Fibroblast of mammary gland (primary cell): Measurements from ENCODE around the gene IZUMO4.

Experiments used
- DNase-seq: peaks from one replicate; pipeline ENCODE4 v3.0.0-alpha.2; 2010; ENCODE audit warnings: low read depth
- H3K4me3 ChIP-seq: 2 replicates; pipeline ENCODE4 v1.5.1; 2011; ENCODE audit warnings: low read depth, mild to moderate bottlenecking, low read length, moderate library complexity; ENCODE audit not compliant: control insufficient read depth
- CTCF ChIP-seq: conservative IDR thresholded peaks from 2 replicates; pipeline ENCODE4 v1.5.1; 2011; ENCODE audit warnings: low read depth, low read length, inconsistent platforms; ENCODE audit not compliant: control insufficient read depth, insufficient read depth

Gene IZUMO4

DNA sequence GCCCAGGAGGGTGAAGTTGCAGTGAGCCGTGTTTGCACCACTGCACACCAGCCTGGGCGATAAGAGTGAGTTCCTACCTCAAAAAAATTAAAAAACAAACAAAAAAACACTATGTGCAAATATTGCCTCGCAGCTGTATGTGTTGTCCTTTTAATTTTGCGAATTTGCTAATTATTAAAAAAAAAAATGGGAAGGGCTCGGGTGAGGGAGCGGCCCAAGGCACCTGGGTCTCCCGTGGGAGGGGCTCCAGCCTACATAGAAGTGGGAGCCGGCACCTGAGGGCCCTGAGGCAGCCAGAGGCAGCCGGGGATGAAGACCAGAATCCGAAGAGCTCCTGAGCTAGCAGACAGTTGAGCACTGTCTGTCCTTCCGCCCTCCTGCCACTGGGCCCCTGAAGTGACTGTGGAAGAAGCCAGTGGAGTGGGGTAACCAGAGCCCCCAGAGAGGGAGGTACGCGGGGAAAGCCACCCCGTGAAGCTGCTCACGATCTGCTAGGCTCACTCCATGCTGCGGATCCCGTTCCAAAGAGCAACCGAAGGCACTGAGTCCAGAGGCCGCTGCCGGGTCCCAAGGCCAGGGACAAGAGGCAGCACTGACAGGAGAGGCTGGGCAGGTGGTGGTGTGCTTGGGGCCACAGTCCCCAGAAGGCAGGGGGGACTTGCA is 6.5 kb downstream of the IZUMO4 start:
- no peak overlapping the region for H3K4me3 ChIP-seq
- no peak for DNase-seq
- TF ChIP-seq CTCF, result no peak

GRCh38 chr19:2108251-2109016 is 11.7 kb downstream of the IZUMO4 start:
- no peak for DNase-seq
- no peak overlapping the region for H3K4me3 ChIP-seq
- TF ChIP-seq CTCF, result no peak

- H3K4me3 ChIP-seq, result no peak overlapping the region
- no peak for TF ChIP-seq CTCF
Observed at GRCh38 chr19:2109046-2109864, 12.5 kb downstream of the IZUMO4 start.

DNA sequence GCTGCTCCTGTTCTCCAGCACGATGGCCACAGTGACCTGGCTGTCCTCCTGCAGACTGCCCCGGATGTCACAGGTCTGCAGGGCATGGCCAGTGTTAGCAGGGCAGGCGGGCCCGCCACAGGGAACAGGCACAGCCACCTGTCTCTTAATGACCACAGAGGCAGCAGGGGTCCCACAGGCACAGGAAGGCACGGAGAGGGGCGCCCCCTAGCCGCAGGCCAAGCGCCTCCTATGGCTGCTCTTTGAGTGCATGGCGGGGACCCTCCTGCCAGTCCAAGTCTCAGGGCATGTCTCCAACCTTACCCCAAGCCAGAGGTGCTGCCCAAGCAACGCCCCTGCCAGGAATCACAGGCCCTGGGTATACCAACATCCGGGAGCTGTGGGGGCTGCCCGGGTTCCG is 14.1 kb downstream of the IZUMO4 start:
- no peak for TF ChIP-seq CTCF
- no peak overlapping the region for H3K4me3 ChIP-seq
- DNase-seq, result no peak

More at GRCh38 chr19:2109046-2109864, 12.5 kb downstream of the IZUMO4 start:
- DNase-seq, result no peak

GRCh38 chr19:2111425-2111824 is 14.7 kb downstream of the IZUMO4 start:
- no peak for TF ChIP-seq CTCF
- no peak for DNase-seq
- no peak overlapping the region for H3K4me3 ChIP-seq

GRCh38 chr19:2111886-2112285 is 15.2 kb downstream of the IZUMO4 start:
- DNase-seq, result no peak
- no peak for TF ChIP-seq CTCF
- H3K4me3 ChIP-seq, result no peak overlapping the region
